ENCODE results near the gene GORASP2. TPM values are rescaled to one million over a fixed set of nuclear protein-coding genes. Genes with fewer than 3 reads are reported as not detected.
A peak's percentile ranks its signal among the peaks of the same experiment; 100 is the strongest.

GORASP2 gene
- total RNA-seq, 1 donor from 2014 or later: 34.2 TPM

GRCh38 chr2:170963386-170963785, 34.3 kb downstream of the GORASP2 start:
- no peak for TF ChIP-seq CTCF (IDR thresholded peaks at IDR 0.05; ENCODE audit: insufficient read depth, low read length, severe bottlenecking)
- Histone ChIP-seq H3K36me3 (ENCODE audit: control insufficient read depth, insufficient read depth, low read length) (peaks cover 20% of the 10 kb centered on the region), H3K4me3 (ENCODE audit: low read depth, low read length) (no peak overlapping the region), H3K27me3 (ENCODE audit: control insufficient read depth, insufficient read depth, low read length) (no peaks in the 10 kb centered on the region)
- no peak for DNase-seq (ENCODE audit: low read depth)
- FAIRE-seq: no peak

- DNase-seq (ENCODE audit: low read depth): peak; percentile 59
- TF ChIP-seq CTCF (IDR thresholded peaks at IDR 0.05; ENCODE audit: insufficient read depth, low read length, severe bottlenecking): no peak
- Histone ChIP-seq H3K36me3 (ENCODE audit: control insufficient read depth, insufficient read depth, low read length) (peaks cover 20% of the 10 kb centered on the region), H3K4me3 (ENCODE audit: low read depth, low read length) (no peak overlapping the region), H3K27me3 (ENCODE audit: control insufficient read depth, insufficient read depth, low read length) (no peaks in the 10 kb centered on the region)
- no peak for FAIRE-seq
These were observed 36.6 kb downstream of the GORASP2 start for GRCh38 chr2:170965446-170966225.

- FAIRE-seq (no peak), DNase-seq (ENCODE audit: low read depth) (no peak)
- H3K36me3 ChIP-seq (ENCODE audit: control insufficient read depth, insufficient read depth, low read length): peaks cover 14% of the 10 kb centered on the region
- TF ChIP-seq CTCF (IDR thresholded peaks at IDR 0.05; ENCODE audit: insufficient read depth, low read length, severe bottlenecking): peak; percentile 10
- no peaks in the 10 kb centered on the region for H3K27me3 ChIP-seq (ENCODE audit: control insufficient read depth, insufficient read depth, low read length)
- H3K4me3 ChIP-seq (ENCODE audit: low read depth, low read length): no peak overlapping the region
These were observed 37.8 kb downstream of the GORASP2 start for GRCh38 chr2:170966648-170967396.

- FAIRE-seq: no peak
- no peaks in the 10 kb centered on the region for H3K27me3 ChIP-seq (ENCODE audit: control insufficient read depth, insufficient read depth, low read length)
- no peak overlapping the region for H3K4me3 ChIP-seq (ENCODE audit: low read depth, low read length)
- no peak for TF ChIP-seq CTCF (IDR thresholded peaks at IDR 0.05; ENCODE audit: insufficient read depth, low read length, severe bottlenecking)
- no peak for DNase-seq (ENCODE audit: low read depth)
- peaks cover 14% of the 10 kb centered on the region for H3K36me3 ChIP-seq (ENCODE audit: control insufficient read depth, insufficient read depth, low read length)
These were observed 38.5 kb downstream of the GORASP2 start for GRCh38 chr2:170967553-170967952.

- DNase-seq (ENCODE audit: low read depth): no peak
- Histone ChIP-seq H3K4me3 (ENCODE audit: low read depth, low read length) (no peak overlapping the region), H3K36me3 (ENCODE audit: control insufficient read depth, insufficient read depth, low read length) (peaks cover 12% of the 10 kb centered on the region), H3K27me3 (ENCODE audit: control insufficient read depth, insufficient read depth, low read length) (no peaks in the 10 kb centered on the region)
- no peak for FAIRE-seq
- no peak for TF ChIP-seq CTCF (IDR thresholded peaks at IDR 0.05; ENCODE audit: insufficient read depth, low read length, severe bottlenecking)
These were observed 39.4 kb downstream of the GORASP2 start for GRCh38 chr2:170968205-170969003.
